Bronchial epithelial cell (primary cell): Measurements from ENCODE around the gene NIT1. TPM values are rescaled to one million over a fixed set of nuclear protein-coding genes. Genes with fewer than 3 reads are reported as not detected.

Experiments used
- DNase-seq: peaks from one replicate; pipeline ENCODE4 v3.0.0-alpha.2; 2010; ENCODE audit warnings: low read depth
- FAIRE-seq: peaks from 2 replicates; lab custom pipeline; 2011; peaks lifted over from hg19 to GRCh38; lab: Jason Lieb, UNC
- H3K27me3 ChIP-seq: 2 replicates; pipeline ENCODE4 v1.5.1; 2011; ENCODE audit warnings: low read length; ENCODE audit not compliant: control insufficient read depth, insufficient read depth
- H3K36me3 ChIP-seq: 2 replicates; pipeline ENCODE4 v1.5.1; 2011; ENCODE audit warnings: low read length; ENCODE audit not compliant: control insufficient read depth, insufficient read depth
- H3K4me3 ChIP-seq: 2 replicates; pipeline ENCODE4 v1.5.1; 2011; ENCODE audit warnings: mild to moderate bottlenecking, low read depth, low read length, control low read depth
- CTCF ChIP-seq: IDR thresholded peaks from 2 replicates; pipeline ENCODE4 v1.5.1; 2011; ENCODE audit warnings: mild to moderate bottlenecking, moderate library complexity, low read length, control low read depth, inconsistent platforms; ENCODE audit not compliant: insufficient read depth, severe bottlenecking
- total RNA-seq: library from RNA; depleted of rRNA; stranded (reverse); fragments of >200 nt; gene quantifications from 2 replicates; pipeline ENCODE4 v1.2.1, GENCODE V29; 2014

The NIT1 gene
- total RNA-seq, 1 donor from 2014 or later = 40.5 TPM

DNA sequence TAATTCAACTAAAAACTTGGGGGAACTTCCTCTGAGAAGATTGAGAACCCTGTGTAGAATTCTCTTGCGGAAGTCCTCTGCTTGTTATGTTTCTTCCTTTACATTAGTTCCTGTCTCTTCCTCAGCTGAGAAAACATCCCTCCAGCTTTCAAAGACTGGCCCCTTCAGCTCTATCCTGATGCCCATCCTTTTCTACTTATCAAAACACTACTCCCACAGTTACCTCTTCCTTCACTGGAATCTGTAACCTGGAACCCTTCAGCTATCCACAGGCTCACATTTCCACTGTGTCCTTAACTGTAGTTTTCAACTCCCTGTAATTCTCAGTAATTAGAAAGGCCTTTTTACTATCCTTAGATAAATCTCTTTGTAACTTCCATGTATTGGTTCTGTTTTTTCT lies 20.5 kb downstream of the NIT1 start:
- FAIRE-seq (no peak), DNase-seq (no peak)
- Histone ChIP-seq H3K4me3 (no peak overlapping the region), H3K27me3 (no peaks in the 10 kb centered on the region), H3K36me3 (no peaks in the 10 kb centered on the region)
- TF ChIP-seq CTCF = no peak

GRCh38 chr1:161139766-161140165 lies 21.9 kb downstream of the NIT1 start:
- peak; percentile 39 for TF ChIP-seq CTCF
- FAIRE-seq (no peak), DNase-seq (peak; percentile 57)
- H3K36me3 ChIP-seq = no peaks in the 10 kb centered on the region
- no peaks in the 10 kb centered on the region for H3K27me3 ChIP-seq
- no peak overlapping the region for H3K4me3 ChIP-seq

DNA sequence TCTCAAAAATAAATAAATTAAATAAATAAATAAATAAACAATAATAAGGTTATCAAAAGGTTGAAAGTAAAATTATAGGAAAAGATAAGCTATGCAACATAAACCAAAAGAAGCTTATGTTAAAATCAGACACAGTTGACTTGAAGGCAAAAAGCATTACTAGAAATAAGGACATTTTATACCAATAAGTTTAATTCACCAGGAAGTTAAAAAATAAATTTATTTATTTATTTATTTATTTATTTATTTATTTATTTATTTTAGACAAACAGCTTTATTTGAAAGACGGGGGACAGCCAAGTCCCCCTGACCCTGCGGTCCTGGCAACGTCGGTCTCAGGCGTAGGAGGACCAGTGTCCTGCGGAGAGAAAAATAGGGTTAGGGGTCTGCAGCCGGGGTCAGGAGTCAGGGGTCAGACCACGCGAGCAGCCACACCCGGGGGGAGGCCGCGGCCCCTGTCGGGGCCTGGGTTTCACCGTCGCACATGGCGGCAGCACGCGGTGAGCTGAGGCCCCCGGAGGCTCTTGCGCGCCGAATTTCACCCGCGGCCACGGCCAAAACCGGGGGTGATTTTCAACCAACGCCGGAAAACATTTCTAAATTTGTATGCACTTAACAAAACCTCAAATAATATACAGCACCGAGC lies 23.0 kb downstream of the NIT1 start:
- no peak for FAIRE-seq
- Histone ChIP-seq H3K4me3 (no peak overlapping the region), H3K27me3 (no peaks in the 10 kb centered on the region), H3K36me3 (no peaks in the 10 kb centered on the region)
- no peak for DNase-seq
- TF ChIP-seq CTCF = no peak

DNA sequence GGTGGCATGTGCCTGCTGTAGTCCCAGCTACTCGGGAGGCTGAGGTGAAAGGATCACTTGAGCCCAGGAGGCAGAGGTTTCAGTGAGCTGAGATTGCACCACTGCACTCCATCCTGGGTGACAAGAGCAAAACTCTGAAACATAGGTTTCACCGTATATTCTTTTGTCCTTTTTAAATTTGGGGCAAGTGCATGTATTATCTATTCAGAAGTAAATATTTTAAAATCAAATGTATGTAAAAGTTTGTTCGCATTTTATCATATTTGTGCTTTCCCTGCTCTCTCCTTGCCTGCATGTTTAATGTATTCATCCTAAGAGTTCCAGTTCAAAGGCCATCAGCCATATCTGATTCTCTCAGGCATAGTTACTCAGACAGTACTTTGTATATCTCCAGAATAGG lies 27.9 kb downstream of the NIT1 start:
- Histone ChIP-seq H3K27me3 (no peaks in the 10 kb centered on the region), H3K36me3 (no peaks in the 10 kb centered on the region), H3K4me3 (no peak overlapping the region)
- FAIRE-seq = no peak
- no peak for DNase-seq
- no peak for TF ChIP-seq CTCF

DNA sequence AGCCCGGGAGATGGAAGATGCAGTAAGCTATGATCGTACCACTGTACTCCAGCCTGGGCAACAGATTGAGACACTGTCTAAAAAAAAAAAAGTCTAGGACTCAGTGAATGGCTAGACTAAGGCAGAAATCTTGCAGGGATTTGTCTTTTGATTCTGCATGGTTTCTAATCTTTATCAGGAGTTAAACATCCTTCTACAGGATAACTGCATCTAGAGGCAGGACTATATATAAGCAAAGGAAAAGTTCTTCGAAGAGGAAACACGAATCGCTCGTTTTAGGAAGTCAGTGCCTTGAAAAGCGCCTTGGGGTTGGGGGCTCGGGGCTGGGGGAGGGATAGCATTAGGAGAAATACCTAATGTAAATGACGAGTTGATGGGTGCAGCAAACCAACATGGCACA lies 35.3 kb downstream of the NIT1 start:
- DNase-seq (no peak), FAIRE-seq (no peak)
- no peak for TF ChIP-seq CTCF
- H3K36me3 ChIP-seq = no peaks in the 10 kb centered on the region
- no peaks in the 10 kb centered on the region for H3K27me3 ChIP-seq
- H3K4me3 ChIP-seq = peak overlapping the region; percentile 94

DNA sequence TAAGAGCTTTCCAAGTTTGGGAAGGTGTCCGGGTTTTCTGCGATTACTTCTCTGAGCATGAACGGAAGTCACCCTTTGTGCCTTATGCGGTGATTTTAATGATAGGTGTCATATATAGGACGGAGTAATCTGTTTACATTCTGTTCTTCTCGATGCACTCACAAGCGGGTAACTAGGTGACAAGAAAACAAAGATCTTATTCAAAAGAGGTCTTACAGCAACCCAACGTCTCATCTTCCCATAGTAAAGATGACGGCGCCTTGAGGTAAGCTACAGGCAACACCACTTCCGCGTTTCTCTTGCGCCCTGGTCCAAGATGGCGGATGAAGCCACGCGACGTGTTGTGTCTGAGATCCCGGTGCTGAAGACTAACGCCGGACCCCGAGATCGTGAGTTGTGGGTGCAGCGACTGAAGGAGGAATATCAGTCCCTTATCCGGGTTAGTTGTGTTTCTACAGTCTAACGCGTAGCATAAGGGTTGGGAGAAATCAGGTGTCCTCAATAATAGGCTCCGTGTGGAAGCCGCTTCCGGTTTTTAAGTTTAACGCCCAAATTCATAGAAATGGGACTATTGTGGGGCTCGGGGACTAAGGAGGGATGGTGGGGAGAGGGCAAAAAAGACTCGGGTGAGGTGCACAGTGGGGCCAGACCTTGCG lies 35.9 kb downstream of the NIT1 start, which contains the start of gene UFC1:
UFC1 (plus strand) TSS at position 297 of the 656 bp plus-strand sequence; CDS start at position 317, 20 bp downstream.
- DNase-seq = peak; percentile 83
- no peaks in the 10 kb centered on the region for H3K27me3 ChIP-seq
- H3K4me3 ChIP-seq = peak within 1 kb of the TSS; percentile 94
- FAIRE-seq = no peak
- TF ChIP-seq CTCF = no peak
- peaks cover 3% of the 10 kb centered on the region for H3K36me3 ChIP-seq
